ENCODE data around the gene SLC25A13.
"Not testable (repeated sequence)": the region's sequence is repeated elsewhere in the genome, so short reads cannot be mapped to it uniquely, and the experiment has no call there.

Gene SLC25A13, protein sequence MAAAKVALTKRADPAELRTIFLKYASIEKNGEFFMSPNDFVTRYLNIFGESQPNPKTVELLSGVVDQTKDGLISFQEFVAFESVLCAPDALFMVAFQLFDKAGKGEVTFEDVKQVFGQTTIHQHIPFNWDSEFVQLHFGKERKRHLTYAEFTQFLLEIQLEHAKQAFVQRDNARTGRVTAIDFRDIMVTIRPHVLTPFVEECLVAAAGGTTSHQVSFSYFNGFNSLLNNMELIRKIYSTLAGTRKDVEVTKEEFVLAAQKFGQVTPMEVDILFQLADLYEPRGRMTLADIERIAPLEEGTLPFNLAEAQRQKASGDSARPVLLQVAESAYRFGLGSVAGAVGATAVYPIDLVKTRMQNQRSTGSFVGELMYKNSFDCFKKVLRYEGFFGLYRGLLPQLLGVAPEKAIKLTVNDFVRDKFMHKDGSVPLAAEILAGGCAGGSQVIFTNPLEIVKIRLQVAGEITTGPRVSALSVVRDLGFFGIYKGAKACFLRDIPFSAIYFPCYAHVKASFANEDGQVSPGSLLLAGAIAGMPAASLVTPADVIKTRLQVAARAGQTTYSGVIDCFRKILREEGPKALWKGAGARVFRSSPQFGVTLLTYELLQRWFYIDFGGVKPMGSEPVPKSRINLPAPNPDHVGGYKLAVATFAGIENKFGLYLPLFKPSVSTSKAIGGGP

GRCh38 chr7:96321658-96322372, at the start of gene SLC25A13:
SLC25A13 (minus strand) TSS chr7:96322098; CDS start chr7:96321956, 142 bp downstream.
- DNase-seq, result peak; percentile 58

- DNase-seq, result not testable (repeated sequence)
These were observed 44.0 kb upstream of the SLC25A13 start for GRCh38 chr7:96365916-96366315.

DNA sequence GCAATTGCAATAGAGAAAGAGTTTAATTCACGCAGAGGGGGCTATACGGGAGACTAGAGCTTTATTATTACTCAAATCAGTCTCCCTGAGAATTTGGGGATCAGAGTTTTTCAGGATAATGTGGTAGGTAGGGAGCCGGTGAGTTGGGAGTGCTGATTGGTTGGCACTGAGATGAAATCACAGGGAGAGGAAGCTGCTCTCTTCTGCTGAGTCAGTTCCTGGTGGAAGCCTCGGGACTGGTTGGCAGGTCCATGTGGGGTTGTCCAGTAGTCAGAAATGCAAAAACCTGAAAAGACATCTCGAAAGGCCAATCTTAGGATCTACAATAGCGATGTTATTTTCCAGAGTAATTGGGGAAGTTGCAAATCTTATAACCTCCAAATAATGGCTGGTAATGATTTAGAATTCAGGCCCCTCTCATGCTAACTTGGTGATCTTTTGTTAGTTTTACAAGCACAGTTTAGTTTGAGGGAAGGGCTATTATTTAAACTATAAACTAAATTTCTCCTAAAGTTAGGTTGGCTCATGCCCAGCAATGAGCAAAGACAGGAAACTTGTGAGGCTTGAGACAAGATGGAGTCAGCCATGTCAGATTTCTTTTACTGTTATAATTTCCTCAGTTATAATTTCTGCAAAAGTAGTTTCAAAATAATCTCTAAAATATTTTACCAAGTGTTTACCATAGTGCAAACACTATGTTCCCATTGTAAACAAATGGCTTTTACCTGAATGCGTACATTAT, 39.4 kb upstream of the SLC25A13 start:
- no peak for DNase-seq

DNA sequence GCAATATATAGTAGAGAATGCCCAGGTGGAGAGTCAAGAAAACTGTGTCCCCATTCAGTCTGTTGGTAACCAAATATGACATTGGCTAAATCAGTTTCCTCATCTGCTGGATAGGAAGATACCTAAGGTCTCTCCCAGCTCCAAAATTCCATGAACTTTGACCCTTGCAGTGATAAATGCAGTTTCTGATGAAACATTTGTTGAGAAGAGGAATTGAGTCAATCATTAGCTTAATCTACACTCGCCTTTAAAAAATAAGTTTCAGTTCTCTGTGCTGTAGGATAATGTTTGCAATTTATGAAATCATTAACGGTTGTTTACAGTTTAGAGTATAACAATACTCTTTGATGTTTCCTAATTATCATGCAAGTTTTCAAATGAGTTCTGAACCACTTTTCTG, 38.0 kb upstream of the SLC25A13 start:
- DNase-seq, result no peak

- not testable (repeated sequence) for DNase-seq
These were observed 36.5 kb upstream of the SLC25A13 start for GRCh38 chr7:96358236-96358971.

DNA sequence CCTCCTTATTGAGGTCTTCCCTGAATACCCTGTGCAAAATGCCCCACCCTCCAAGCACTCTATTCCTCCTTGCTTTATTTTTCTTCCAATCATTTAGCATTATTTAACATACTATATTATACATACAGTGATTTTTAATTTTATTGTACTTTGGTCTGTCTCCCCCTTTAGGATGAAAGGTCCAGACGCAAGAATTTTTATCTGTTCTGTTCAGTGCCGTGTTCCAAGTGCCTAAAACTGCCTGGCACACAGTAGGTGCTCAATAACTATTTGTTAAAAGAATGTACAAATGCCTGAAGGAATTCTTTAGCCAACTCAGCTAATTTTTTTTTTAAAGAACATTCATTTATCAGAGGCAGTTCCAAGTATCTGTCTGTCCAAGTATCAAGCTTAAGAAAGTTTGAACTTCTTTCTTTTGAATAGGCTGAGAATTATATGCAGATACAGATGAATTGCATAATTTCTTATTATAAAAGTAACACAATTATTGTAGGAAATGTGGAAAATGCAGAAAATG, 34.1 kb upstream of the SLC25A13 start:
- no peak for DNase-seq

- no peak for DNase-seq
These were observed 33.0 kb upstream of the SLC25A13 start for GRCh38 chr7:96354881-96355280.

- DNase-seq, result no peak
These were observed 27.7 kb upstream of the SLC25A13 start for GRCh38 chr7:96349572-96349971.

DNA sequence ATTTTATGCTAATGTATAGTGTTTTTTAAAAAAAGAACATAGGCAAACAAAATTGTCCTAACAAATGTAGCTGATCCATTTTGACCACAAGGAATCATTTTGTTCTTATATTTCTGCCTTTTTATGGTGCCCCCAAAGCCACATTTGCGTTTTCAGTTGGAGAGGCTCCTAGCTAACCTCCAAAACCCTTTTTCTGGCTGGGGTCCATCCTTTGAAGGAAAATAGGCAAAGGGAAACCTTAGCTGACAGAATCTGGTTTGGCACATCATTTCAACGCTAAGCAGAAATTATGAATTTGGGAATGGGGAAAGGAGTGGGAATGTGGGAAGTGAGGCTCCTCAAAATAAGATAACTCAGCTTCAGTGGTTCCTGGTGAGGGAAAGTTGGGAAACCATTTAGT, 25.6 kb upstream of the SLC25A13 start:
- DNase-seq, result no peak

DNA sequence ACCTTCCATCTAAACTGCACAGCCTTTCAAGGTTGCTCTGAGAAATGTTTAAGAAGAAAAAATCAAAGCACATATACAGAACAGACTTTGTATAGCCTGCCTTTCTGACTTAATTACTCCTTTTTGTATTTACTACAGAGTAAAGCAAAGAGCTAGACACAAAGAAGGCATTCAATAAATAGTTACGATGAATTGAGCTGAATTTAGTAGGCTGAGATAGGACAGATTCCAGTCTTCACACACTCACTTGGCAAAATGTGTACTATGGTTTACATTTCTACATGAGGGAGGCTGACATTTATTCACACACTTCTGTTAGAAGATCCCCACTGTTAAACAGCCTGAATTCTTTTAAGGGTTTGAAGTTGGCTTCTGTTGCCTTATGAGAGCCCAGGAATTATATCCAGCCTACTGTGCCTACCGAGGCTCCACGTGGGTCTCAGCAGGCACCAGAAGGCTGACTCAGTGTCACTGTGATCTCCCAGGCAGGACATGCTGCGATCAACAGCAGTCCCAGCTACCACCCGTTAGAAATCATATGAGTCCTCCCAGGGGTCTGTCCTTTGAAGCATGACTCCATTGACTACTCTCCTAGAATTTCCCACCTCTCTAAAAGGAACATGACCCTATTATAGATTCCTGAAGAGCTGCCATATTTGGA, 24.5 kb upstream of the SLC25A13 start:
- DNase-seq, result no peak

GRCh38 chr7:96344236-96344635, 22.3 kb upstream of the SLC25A13 start:
- no peak for DNase-seq

- no peak for DNase-seq
These were observed 20.2 kb upstream of the SLC25A13 start for GRCh38 chr7:96342049-96342448.

- DNase-seq, result no peak
These were observed 15.6 kb upstream of the SLC25A13 start for GRCh38 chr7:96337519-96337918.

DNA sequence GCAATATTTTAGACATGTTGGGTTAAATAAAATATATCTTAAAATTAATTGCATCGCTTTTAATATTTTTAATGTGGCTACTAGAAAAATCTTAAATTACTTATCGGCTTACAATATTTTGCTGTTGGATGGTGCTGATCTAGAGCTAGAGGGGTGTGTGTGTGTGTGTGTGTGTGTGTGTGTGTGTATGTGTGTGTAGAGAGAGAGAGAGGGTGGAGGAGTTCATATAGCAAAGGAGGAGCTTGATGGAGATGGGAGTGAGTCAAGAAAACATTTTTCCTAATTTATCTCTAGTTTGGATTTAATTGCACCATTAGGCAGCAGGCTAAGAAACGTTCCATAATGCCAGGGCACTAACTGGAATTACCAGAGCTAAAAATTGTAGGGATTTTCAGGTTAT, 10.4 kb upstream of the SLC25A13 start:
- no peak for DNase-seq

DNA sequence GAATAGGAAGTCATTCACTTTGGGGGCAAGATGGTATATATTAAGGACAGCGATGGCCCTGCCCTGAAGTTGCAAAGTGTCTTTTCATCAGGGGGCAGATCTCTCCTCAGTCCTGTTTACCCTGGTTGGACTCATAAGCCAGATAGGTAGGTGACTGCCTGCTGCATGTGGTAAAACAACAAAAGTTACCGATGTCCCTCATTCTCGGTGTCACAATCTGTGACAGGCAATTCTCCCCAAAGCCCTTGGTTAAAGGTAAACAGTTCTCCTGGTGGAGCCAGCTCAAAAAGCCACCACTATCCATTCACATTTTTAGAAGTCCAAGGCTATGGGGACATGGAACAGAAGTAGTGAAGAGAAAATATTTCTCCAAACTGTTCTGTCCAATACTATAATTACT, 9.9 kb upstream of the SLC25A13 start:
- no peak for DNase-seq

DNA sequence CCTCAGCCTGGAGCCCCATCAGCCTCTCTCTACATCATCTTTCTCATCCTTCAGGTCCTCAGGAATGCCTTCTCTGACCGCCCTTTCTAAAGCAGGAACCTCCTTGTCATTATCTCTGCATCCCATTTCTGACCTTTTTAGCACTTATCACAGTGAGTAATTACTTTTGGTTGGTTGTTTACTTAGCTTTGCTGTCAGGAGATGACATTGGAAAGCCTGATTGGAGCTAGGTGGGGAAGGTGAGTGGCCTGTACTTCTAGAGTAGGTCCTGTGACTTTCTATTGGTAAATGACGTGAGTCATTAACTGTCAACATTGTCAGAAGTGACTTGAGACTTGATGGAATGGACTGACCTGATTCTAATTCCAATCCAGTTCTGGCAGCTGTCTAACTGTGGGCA, 9.3 kb upstream of the SLC25A13 start:
- no peak for DNase-seq

DNA sequence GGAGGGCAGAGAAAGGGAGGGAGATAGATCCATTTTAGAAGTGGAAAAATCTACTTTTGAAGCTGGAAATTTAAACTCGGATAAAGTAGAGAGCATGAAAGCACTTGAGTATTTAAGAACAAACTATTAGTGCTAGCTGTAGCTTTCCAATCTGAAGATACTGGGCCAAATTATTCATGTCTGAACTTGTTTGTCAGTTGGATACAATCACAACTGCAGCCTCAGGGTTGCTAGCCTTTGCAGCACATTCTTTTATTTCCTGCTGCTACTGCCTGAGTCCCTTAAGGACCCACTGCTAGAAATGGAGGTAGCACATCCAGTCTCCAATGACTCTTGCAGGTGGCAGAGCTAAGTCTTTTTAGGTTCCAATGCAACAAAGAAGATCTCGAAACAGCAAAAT, 8.3 kb upstream of the SLC25A13 start:
- DNase-seq, result no peak

DNA sequence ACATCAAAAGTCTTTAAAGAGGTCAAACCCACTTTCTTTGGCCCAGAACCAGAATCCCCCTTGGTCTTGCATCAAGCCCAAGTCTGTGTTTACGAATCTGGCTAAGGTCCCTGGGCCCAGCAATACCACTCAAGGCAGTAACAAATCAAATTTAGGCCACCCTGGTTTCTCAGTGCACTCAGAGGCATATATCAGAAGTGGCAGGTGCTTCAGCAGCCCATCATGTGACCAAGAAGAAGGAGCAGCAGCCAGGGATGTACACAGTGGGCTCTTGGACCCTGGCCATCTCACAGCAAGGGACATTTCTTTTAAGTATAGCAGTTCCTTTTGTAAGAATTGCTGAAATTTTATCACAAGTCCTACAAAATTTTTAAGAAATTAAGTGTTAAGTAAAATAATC, 7.3 kb upstream of the SLC25A13 start:
- DNase-seq, result no peak

- DNase-seq, result no peak
These were observed 6.1 kb upstream of the SLC25A13 start for GRCh38 chr7:96328016-96328415.

GRCh38 chr7:96327429-96327828, 5.5 kb upstream of the SLC25A13 start:
- peak; percentile 14 for DNase-seq

DNA sequence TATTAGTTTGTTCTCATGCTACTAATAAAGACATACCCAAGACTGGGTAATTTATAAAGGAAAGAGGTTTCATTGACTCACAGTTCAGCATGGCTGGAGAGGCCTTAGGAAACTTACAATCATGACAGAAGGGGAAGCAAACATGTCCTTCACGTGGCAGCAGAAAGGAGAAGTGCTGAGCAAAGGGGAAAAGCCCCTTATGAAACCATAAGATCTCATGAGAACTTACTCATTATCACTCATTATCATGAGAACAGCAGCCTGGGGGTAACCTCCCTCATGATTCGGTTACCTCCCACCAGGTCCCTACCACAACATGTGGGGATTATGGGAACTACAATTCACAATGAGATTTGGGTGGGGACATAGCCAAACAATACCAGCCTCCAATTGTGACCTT, 4.9 kb upstream of the SLC25A13 start:
- DNase-seq, result not testable (repeated sequence)
